HTR-8/SVneo (cell line): Measurements from ENCODE around the gene HLF.

Source experiments
- DNase-seq: peaks from one replicate; pipeline ENCODE4 v3.0.0; 2011; ENCODE audit warnings: low spot score, mixed read lengths; ENCODE audit not compliant: insufficient read length
- FAIRE-seq: peaks from 2 replicates; lab custom pipeline; 2011; peaks lifted over from hg19 to GRCh38; lab: Jason Lieb, UNC

The HLF gene

GRCh38 chr17:55288356-55289105, 23.8 kb downstream of the HLF start:
- FAIRE-seq: no peak
- no peak for DNase-seq

GRCh38 chr17:55289106-55289446, 24.3 kb downstream of the HLF start:
- FAIRE-seq (no peak), DNase-seq (no peak)

DNA sequence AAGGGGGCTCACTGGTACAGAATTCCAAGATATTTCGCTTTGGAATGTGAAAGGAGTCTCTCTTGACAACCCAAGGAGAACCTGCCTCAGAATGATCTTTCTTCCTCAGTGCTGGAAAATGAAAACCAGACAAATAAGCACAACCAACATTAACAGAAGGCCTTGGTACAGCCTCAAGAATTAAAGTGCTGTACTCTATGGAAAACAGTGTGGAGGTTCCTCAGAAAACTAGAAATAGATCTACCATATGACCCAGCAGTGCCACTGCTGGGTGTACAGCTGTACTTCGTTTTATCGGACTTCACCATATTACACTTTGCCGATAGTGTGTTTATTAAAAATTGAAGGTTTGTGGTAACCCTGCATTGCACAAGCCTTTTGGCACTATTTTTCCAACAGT, 25.2 kb downstream of the HLF start:
- FAIRE-seq (no peak), DNase-seq (no peak)

GRCh38 chr17:55290492-55291113, 25.8 kb downstream of the HLF start:
- FAIRE-seq: no peak
- DNase-seq: no peak

DNA sequence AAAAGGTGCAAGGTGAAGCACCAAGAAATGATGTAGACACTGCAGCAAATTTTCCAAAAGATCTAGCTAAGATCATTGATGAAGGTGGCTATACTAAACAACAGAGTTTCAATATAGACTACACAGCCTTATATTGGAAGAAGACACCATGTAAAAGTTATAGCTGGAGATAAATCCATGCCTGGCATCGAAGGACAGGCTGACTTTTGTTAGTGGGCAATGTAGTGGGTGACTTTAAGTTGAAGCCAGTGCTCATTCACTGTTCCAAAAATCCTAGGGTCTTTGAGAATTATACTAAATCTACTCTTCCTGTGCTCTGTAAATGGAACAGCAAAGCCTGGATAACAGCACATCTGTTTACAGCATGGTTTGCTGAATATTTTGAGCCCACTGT, 26.4 kb downstream of the HLF start:
- FAIRE-seq (no peak), DNase-seq (no peak)

DNA sequence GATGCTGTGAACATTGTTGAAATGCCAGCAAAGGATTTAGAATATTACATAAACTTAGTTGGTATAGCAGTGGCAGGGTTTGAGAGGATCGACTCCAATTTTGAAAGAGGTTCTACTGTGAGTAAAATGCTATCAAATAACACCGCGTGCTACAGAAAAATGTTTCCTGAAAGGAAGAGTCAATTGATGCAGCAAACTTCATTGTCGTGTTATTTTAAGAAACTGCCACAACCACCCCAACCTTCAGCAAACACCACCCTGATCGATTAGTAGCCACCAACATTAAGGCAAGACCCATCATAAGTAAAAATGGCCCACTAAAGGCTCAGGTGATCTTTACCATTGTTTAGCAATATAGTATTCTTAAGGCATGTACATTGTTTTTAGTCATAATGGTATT, 27.3 kb downstream of the HLF start:
- DNase-seq (no peak), FAIRE-seq (no peak)

DNA sequence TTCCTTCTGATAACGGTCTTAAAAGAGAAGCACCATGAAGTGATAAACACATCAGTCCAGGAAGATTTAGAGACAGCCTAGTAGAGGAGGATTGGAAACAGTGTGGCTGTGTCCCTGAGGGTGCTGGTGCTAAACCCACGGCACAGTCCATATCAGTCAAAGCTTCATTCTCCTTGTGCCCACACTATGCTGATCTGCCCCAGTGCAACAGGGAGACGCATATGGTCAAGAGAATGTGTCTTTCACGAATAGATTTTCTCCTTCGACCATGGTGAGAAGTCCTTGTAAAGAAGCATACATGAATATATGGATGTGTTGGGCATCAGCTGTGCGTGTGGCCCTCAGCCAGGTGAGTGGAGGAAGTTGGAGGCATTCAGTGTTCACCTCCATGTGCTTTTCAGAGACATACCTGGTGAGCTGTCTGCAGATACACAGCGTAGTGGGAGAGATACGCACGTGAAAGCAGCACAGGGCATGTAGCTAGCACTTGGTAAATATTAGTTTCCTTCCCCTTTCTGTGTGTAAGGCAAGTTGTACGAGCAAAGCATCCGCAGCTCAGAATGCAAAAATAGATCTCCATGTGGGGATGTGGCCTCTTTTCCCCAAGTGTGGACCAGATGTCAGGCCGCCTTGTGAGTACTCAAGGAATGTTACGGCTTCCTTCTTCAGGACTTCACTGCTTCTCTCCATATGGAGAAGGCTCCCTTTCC, 29.4 kb downstream of the HLF start:
- FAIRE-seq (peak; percentile 69), DNase-seq (no peak)

- FAIRE-seq (no peak), DNase-seq (peak; percentile 78)
These were observed 30.8 kb downstream of the HLF start for GRCh38 chr17:55295411-55296170.

DNA sequence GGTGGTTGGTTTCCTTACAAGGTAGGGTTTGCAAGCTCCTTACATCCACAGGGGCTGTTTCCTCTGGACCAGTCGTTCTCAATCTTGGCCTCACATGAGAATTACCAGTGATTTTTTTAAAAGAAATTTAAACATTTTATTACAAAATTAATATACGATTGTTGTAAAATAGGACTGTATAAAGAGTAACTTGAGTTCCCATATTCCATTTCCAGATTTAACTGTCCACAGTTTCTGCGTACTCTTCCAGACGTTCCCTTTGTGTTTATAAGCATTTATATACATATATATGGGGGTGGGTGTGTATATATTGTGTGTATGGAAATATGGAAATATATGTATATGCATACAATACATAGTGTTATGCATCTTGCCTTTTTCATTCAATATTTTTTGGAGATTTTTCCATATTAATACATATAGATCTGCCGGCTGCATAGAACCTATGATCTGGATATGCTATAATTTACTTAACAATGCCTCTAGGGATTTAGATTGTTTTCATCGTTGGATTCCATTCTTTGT, 31.5 kb downstream of the HLF start:
- no peak for DNase-seq
- no peak for FAIRE-seq

- FAIRE-seq (no peak), DNase-seq (no peak)
These were observed 31.9 kb downstream of the HLF start for GRCh38 chr17:55296699-55297098.

GRCh38 chr17:55298111-55298730, 33.5 kb downstream of the HLF start:
- no peak for FAIRE-seq
- no peak for DNase-seq

DNA sequence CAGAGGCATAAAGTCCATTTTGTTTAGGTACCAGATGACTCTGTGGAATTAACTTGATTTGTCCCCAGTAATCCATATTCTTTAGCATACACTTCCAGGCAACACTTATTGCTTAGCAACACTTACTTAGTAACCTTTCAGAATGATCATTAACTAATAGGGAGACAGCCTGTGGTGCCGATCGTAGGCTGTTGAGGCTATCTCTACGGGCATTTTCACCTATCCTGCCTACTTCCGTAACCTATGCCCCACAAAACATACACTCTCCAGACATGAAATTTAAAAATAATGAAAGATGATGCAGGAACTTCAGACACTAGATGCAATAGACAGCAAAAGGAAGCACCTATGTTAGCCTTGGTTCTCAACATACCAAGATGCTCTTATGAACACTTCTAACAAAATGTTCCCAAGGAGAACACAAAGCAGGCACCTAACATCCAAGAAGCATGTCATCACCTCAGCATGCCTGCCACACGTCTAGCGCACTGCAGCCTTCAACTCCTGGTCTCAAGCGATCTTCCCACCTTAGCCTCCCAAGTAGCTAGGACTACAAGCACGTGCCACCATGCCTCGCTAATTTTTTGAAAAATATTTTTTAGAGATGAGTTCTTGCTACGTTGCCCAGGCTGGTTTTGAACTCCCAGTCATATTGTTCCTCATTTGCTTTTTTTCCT, 34.5 kb downstream of the HLF start:
- no peak for DNase-seq
- FAIRE-seq: peak; percentile 48

GRCh38 chr17:55299890-55300289, 35.1 kb downstream of the HLF start:
- no peak for DNase-seq
- no peak for FAIRE-seq

DNA sequence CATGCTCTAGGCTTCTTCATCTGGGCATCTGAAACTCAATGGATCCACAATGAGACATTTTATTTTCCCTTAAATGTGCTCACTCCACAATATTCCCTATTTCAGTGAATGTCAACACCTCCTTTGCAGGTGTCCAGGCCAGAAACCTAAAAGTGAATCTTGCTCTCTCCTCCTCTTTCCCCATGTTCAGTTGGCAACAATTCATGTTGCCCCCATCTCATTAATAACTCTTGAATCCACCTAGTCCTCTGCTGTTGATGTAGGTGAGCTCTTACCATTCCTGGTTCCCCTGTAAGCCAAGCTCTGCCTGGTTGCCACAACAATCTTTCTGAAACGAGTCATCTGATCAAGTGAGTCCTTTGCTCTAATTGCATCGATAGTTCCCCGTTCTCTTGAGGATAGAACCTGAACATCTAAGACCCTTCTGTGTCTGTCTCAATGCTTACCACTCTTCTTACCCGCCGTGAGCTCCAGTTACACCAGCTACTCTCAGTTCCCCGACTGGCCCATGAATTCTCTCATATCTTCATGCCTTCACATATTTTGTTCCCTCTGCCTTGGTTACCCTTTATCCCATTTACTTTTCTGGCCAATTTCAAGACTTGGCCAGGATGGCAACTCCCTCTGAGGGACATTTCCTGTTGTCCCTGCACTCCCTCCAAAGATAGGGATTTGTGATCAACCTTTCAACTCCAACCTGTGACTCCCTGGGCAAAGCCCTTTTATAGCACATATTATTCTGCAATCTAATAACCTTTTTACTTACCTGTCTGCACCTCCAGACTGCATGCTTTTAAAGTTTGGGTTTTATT, 35.9 kb downstream of the HLF start:
- FAIRE-seq (no peak), DNase-seq (no peak)

DNA sequence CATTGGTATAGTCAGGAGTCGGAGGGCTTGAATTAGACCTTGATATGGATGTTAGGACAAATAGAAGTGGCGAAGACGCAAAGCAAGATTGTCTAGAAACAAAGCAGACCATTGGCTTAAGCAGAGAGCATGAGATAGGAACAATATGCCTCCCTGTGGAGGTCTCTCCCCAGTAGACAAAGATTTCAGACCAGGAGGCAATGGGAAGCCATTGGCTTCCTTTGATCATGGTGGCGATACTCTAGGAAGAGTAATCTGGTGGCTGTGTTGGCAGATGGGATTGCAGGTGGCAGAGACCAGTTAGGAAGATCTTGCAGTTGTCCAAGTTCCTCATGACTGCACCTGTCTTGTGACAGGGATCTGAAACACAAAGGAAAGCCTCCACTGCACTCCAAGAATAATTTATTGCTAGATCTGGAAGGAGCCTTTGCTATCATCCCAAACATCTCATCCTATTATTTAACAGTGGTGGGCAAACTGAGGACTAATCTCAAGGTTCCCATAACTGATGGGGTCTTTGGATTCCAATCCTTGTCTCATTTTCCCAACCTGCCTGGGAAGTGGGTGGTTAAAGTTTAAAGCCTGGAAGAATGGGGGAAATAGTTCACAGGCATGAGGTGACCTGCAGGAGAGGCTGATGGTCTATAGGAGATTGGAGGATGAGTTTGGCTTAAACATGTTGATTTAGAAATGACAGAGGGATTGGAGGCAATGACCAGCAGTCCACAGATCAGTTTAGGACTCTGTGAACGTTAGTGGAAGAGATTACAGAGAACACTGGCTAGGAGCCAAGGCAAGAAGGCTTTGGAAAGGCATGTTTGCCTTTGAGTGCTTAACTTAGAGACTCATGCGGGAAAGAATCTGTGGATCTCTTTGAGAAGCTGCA, 37.0 kb downstream of the HLF start:
- FAIRE-seq (no peak), DNase-seq (no peak)

DNA sequence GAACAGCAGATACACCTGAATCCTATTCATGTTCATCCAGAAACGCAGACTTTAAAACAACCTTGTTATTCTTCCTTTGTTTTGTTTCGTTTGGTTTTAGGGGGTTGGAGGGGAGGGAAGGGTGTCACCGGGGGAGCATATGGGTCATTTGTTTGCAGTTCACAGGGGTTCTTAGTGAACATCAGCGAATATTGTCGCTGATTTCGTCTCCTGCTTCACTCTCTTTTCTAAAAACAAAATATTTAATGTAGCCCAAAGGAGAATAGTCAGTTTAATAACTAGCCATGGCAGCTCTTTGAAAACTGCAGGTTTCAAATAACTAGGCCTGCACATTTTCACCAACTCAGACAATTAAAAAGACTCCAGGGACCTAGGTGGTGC, 37.6 kb downstream of the HLF start:
- DNase-seq (no peak), FAIRE-seq (no peak)

- FAIRE-seq: no peak
These were observed 38.3 kb downstream of the HLF start for GRCh38 chr17:55303008-55303493.

DNA sequence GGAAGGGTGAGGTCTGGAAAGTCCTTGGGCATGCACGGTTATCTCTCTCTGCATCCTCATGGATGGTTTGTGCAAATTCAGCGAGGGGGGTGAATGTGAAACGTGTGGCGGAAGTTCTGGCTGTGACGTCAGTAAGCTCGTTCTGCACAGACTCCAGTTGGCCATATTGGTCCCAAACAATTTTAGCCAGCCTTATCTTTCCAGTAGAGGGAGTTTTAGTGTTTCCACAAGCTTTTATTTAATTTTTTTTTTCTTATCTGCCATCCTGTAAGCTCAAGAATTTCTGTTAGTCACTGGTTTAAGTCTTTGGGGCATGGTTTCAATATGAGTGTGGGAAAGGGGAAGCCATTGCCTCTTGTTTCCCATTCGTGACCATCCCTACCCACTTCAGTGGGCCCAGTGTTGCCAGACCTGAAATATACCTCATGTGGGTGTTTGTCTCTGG, 39.0 kb downstream of the HLF start:
- FAIRE-seq (no peak), DNase-seq (no peak)

More at GRCh38 chr17:55303008-55303493, 38.3 kb downstream of the HLF start:
- no peak for DNase-seq
